ENCODE data around the gene UGT2A3.

UGT2A3 gene

GRCh38 chr4:68891678-68892077, 59.9 kb downstream of the UGT2A3 start:
- TF ChIP-seq CTCF (IDR thresholded peaks at IDR 0.05; ENCODE audit: extremely low read depth, insufficient read depth, missing control alignments) = no peak
- in situ Hi-C loops (cut with MboI; ENCODE audit: low pct_unique_long_range_greater_than_20kb, low sequenced_read_pairs, unreplicated experiment) = no loop called here
- no peak for DNase-seq (ENCODE audit: low spot score)

- no peak for TF ChIP-seq CTCF (IDR thresholded peaks at IDR 0.05; ENCODE audit: extremely low read depth, insufficient read depth, missing control alignments)
- in situ Hi-C loops (cut with MboI; ENCODE audit: low pct_unique_long_range_greater_than_20kb, low sequenced_read_pairs, unreplicated experiment) = no loop called here
- no peak for DNase-seq (ENCODE audit: low spot score)
Measured at GRCh38 chr4:68885545-68885944, 66.1 kb downstream of the UGT2A3 start.

- DNase-seq (ENCODE audit: low spot score) = no peak
- no peak for TF ChIP-seq CTCF (IDR thresholded peaks at IDR 0.05; ENCODE audit: extremely low read depth, insufficient read depth, missing control alignments)
- in situ Hi-C loops (cut with MboI; ENCODE audit: low pct_unique_long_range_greater_than_20kb, low sequenced_read_pairs, unreplicated experiment) = no loop called here
Measured at GRCh38 chr4:68883870-68884269, 67.7 kb downstream of the UGT2A3 start.

All from GM13977 (cell line).